Right lobe of liver (tissue), 4 donors: ENCODE data around the gene EPN3.

ENCODE experiments used
- CTCF ChIP-seq, 4 donors: fragments of 200-600 bp in 3 of 4; fragments of 450-650 bp in 1 of 4; IDR thresholded peaks; one replicate each; pipeline versions ENCODE4 v1.5.1 to v1.8.0; 2016 to 2022; ENCODE audit warnings: antibody characterized with exemption in 4 of 4, mild to moderate bottlenecking in 2 of 4
- POLR2A ChIP-seq: fragments of 450-650 bp; IDR thresholded peaks from one replicate; pipeline ENCODE4 v1.6.1; 2017; ENCODE audit warnings: antibody characterized with exemption, mild to moderate bottlenecking
- donor health status: DM: no; HTN: no; CAD: no.
- donor health status: DM: no; HTN: no; CAD: no.
- donor health status: DM: no; HTN: yes; CAD: no.

GRCh38 chr17:50581316-50581715 lies 48.8 kb downstream of the EPN3 start:
- TF ChIP-seq CTCF (IDR thresholded peaks at IDR 0.05): no peak
- TF ChIP-seq POLR2A: no peak
